ENCODE data around the gene SLC9A8. TPM values are rescaled to one million over a fixed set of nuclear protein-coding genes. Genes with fewer than 3 reads are reported as not detected.

SLC9A8 gene
- total and polyA plus RNA-seq, 2 of the 4 experiments (the other 2 are of a cell fraction): 4.1 to 5.0 TPM

DNA sequence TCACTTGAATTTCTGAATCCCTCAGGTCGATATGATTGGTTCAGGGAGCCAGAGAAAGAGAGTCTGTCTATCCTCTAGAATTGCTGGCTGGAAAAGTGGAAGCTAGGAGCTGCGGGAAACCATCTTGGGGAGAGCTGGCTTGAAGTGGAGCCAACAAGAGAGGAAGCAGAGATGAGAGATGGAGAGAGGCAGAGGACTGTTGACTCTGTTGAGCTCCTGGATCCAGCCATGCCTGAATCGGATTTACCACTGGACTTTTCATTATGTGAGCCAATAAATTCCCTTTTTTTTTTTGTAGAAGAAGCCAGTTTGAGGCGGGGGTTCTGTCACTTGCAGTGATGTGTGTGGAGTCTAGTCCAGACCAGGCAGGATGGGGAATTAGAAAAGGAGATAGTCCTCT lies 13.9 kb upstream of the SLC9A8 start:
- H3K36me3 ChIP-seq (ENCODE audit: control insufficient read depth, insufficient read depth, low read length): no peaks in the 10 kb centered on the region
- no peak overlapping the region for H2AK5ac ChIP-seq (ENCODE audit: low read depth, low read length)
- no peak overlapping the region for H3K4me2 ChIP-seq (ENCODE audit: low read depth, low read length)
- no peak for DNase-seq
- no CpG with 5 or more reads among the region's 4 CpGs for whole genome bisulfite sequencing, 2 experiments (ENCODE audit: extremely low coverage in 2 of 2, insufficient read length in 1 of 2)
- H3K4ac ChIP-seq (ENCODE audit: low read depth, low read length): no peak overlapping the region
- H3K9ac ChIP-seq (ENCODE audit: low read depth, low read length): no peak overlapping the region
- H2BK15ac ChIP-seq (ENCODE audit: low read depth, low read length): no peak overlapping the region
- TF ChIP-seq, protein P1, sequence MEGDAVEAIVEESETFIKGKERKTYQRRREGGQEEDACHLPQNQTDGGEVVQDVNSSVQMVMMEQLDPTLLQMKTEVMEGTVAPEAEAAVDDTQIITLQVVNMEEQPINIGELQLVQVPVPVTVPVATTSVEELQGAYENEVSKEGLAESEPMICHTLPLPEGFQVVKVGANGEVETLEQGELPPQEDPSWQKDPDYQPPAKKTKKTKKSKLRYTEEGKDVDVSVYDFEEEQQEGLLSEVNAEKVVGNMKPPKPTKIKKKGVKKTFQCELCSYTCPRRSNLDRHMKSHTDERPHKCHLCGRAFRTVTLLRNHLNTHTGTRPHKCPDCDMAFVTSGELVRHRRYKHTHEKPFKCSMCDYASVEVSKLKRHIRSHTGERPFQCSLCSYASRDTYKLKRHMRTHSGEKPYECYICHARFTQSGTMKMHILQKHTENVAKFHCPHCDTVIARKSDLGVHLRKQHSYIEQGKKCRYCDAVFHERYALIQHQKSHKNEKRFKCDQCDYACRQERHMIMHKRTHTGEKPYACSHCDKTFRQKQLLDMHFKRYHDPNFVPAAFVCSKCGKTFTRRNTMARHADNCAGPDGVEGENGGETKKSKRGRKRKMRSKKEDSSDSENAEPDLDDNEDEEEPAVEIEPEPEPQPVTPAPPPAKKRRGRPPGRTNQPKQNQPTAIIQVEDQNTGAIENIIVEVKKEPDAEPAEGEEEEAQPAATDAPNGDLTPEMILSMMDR (conservative IDR thresholded peaks at IDR 0.05; ENCODE audit: low read depth, low read length): no peak
- no peak for TF ChIP-seq RFX5 (IDR thresholded peaks at IDR 0.05; ENCODE audit: low read depth, low read length)
- no peak overlapping the region for H3K18ac ChIP-seq (ENCODE audit: low read depth, low read length)
- no peaks in the 10 kb centered on the region for H4K20me1 ChIP-seq (ENCODE audit: insufficient read depth, low read length)
- in situ Hi-C loops (cut with MboI; ENCODE audit: low sequenced_read_pairs) (no loop called here), intact Hi-C loops (cut with micrococcal nuclease) (no loop called here), dilution Hi-C loops (cut with HindIII; ENCODE audit: low sequenced_read_pairs, unreplicated experiment) (no loop called here)
- no peaks in the 10 kb centered on the region for H3K9me3 ChIP-seq (ENCODE audit: control insufficient read depth, insufficient read depth, low read length)
- no peak overlapping the region for H4K5ac ChIP-seq (ENCODE audit: low read depth, low read length)
- H3K9me1 ChIP-seq (ENCODE audit: insufficient read depth, low read length): 0 out of 2 replicates have a peak, but pooled peaks cover 3% of the 10 kb centered on the region
- H3K56ac ChIP-seq (ENCODE audit: extremely low read depth, insufficient read depth, low read length): no peak overlapping the region
- no peak overlapping the region for H2BK5ac ChIP-seq (ENCODE audit: low read depth, low read length, poor library complexity, severe bottlenecking)
- H2BK20ac ChIP-seq (ENCODE audit: low read depth, low read length): no peak overlapping the region
- H3K27ac ChIP-seq (ENCODE audit: insufficient read depth, low read length): no peak overlapping the region
- no peak overlapping the region for H4K8ac ChIP-seq (ENCODE audit: low read depth in 2 of 2, low read length in 2 of 2)
- ChIA-PET POLR2A (ENCODE audit: unreplicated experiment) (no interaction called here), CTCF (interaction anchor here (0.6 kb wide), 1 partner anchor 89 kb away, joined by 3 read pairs; no protein-coding TSS in a partner anchor)
- H3K4me3 ChIP-seq (ENCODE audit: insufficient read depth, low read depth, low read length): no peak overlapping the region
- no peak overlapping the region for H2AFZ ChIP-seq (replicated peaks; ENCODE audit: low read length, poor library complexity)
- peaks cover 10% of the 10 kb centered on the region for H3K27me3 ChIP-seq (ENCODE audit: control insufficient read depth, insufficient read depth, low read length)
- H4K91ac ChIP-seq (ENCODE audit: insufficient read depth, low read depth, low read length): no peak overlapping the region
- no peak overlapping the region for H2BK120ac ChIP-seq (ENCODE audit: low read depth, low read length)
- no peak overlapping the region for H3K14ac ChIP-seq (replicated peaks; ENCODE audit: low read depth, low read length)
- no peaks in the 10 kb centered on the region for H3K4me1 ChIP-seq (ENCODE audit: control insufficient read depth, insufficient read depth, low read length)
- ATAC-seq (ENCODE audit: low read depth): no peak
- H3K23ac ChIP-seq (ENCODE audit: low read depth, low read length): no peak overlapping the region
- no peaks in the 10 kb centered on the region for H3K79me1 ChIP-seq (ENCODE audit: low read depth in 1 of 2, low read length in 2 of 2)
- no peak overlapping the region for H2AK9ac ChIP-seq (replicated peaks; ENCODE audit: low read depth, low read length, poor library complexity)
- no TSS peak for BruUV-seq (replicated peaks)
